Ovary (tissue), 3 donors: ENCODE data around the gene PCBP3.

Source experiments
- CTCF ChIP-seq, 3 donors: fragments of 450-650 bp in 2 of 3; fragments of 200-600 bp in 1 of 3; IDR thresholded peaks; one replicate each; pipeline versions ENCODE4 v1.5.1 to v1.8.0; 2016 to 2022; ENCODE audit warnings: antibody characterized with exemption in 3 of 3, mild to moderate bottlenecking in 1 of 3
- EP300 ChIP-seq: sonication (generic); formaldehyde crosslinking; IDR thresholded peaks from one replicate; pipeline ENCODE4 v1.6.1; 2017; ENCODE audit warnings: antibody characterized with exemption
- donor health status: DM: no; HTN: no; CAD: no.

- TF ChIP-seq CTCF (IDR thresholded peaks at IDR 0.05) (no peak), EP300 (no peak)
These were observed 113.1 kb downstream of the PCBP3 start for GRCh38 chr21:45756669-45757068.
